Stomach (tissue), 9 donors: ENCODE data around the gene CREBBP. TPM values are rescaled to one million over a fixed set of nuclear protein-coding genes. Genes with fewer than 3 reads are reported as not detected.

Source experiments
- DNase-seq, 2 donors: peaks; one replicate each; pipeline versions ENCODE4 v3.0.0 to v3.0.0-alpha.2; 2013 to 2019
- H3K27ac ChIP-seq, 5 donors: fragments of 200-600 bp in 4 of 5; sonication (generic) in 4 of 5; one replicate each; pipeline ENCODE4 v1.5.1; 2013 to 2019; ENCODE audit warnings: mild to moderate bottlenecking in 1 of 5, moderate library complexity in 1 of 5
- H3K27me3 ChIP-seq, 3 donors: fragments of 200-600 bp; sonication (generic); one replicate each; pipeline ENCODE4 v1.5.1; 2017 to 2019; ENCODE audit warnings: mixed run types in 1 of 3
- H3K36me3 ChIP-seq, 4 donors: fragments of 200-600 bp; sonication (generic); 1 replicate in 3 of 4; 2 replicates in 1 of 4; pipeline ENCODE4 v1.5.1; 2016 to 2019
- H3K4me1 ChIP-seq, 4 donors: fragments of 200-600 bp; sonication (generic); one replicate each; pipeline ENCODE4 v1.5.1; 2016 to 2019
- H3K4me3 ChIP-seq, 4 donors: fragments of 200-600 bp; sonication (generic) in 3 of 4; one replicate each; pipeline ENCODE4 v1.5.1; 2016 to 2019; ENCODE audit warnings: mild to moderate bottlenecking in 1 of 4
- H3K9me3 ChIP-seq, 4 donors: fragments of 200-600 bp; sonication (generic); one replicate each; pipeline ENCODE4 v1.5.1; 2016 to 2019
- CTCF ChIP-seq, 7 experiments: fragments of 450-650 bp in 4 of 7; fragments of 200-600 bp in 3 of 7; sonication (generic) in 3 of 7; IDR thresholded peaks; one replicate each; pipeline ENCODE4 v1.5.1; 2016 to 2019; ENCODE audit warnings: antibody characterized with exemption in 7 of 7, control low read depth in 2 of 7, mild to moderate bottlenecking in 1 of 7
- EP300 ChIP-seq: sonication (generic); formaldehyde crosslinking; IDR thresholded peaks from one replicate; pipeline ENCODE4 v1.6.1; 2017; ENCODE audit warnings: antibody characterized with exemption
- POLR2A ChIP-seq, 4 donors: fragments of 450-650 bp; IDR thresholded peaks; one replicate each; pipeline ENCODE4 v1.6.1; 2016; ENCODE audit warnings: antibody characterized with exemption in 4 of 4, control low read depth in 2 of 4, mild to moderate bottlenecking in 1 of 4, moderate library complexity in 1 of 4
- POLR2AphosphoS5 ChIP-seq, 3 donors: sonication (generic); formaldehyde crosslinking; IDR thresholded peaks; one replicate each; pipeline ENCODE4 v1.6.1; 2016; ENCODE audit warnings: antibody characterized with exemption in 3 of 3
- WGBS, 5 donors: extraction: QIAGEN DNeasy Blood & Tissue Kit in 3 of 5; methylation state at CpG; one replicate each; pipeline versions ENCODE4 v1.1.5 to v1.1.7; 2013 to 2018; 5-methylcytosine and 5-hydroxymethylcytosine counted together
- intact Hi-C: fragments of 100-400 bp; cut with DNase I; formaldehyde crosslinking; loops from one replicate; pipeline ENCODE4 v1.15.1; 2023; ENCODE audit warnings: low total_unique reads
- polyA plus RNA-seq, 3 donors: library from polyadenylated mRNA; stranded (reverse); fragments of 200-250 nt; gene quantifications; one replicate each; pipeline ENCODE4 v1.2.3, GENCODE V29; 2013
- total RNA-seq, 5 donors: library from RNA; depleted of rRNA; stranded (reverse); fragments of >200 nt; gene quantifications; one replicate each; pipeline versions ENCODE4 v1.1.0 to v1.2.3, GENCODE V29; 2014 to 2016
- donor health status: healthy with polysubstance abuse.
- donor health status: Bipolar disorder and iron deficiency.
- donor health status: healthy.

The CREBBP gene
- total and polyA plus RNA-seq, 8 donors = 6.7 to 116 (median 75.9) TPM

GRCh38 chr16:3738541-3738940, 142.0 kb downstream of the CREBBP start:
- Histone ChIP-seq H3K27me3 (no peaks in the 10 kb centered on the region), H3K4me1 (peaks cover 0 to 11% (median 3%) of the 10 kb centered on the region in 4 donors), H3K36me3 (peaks cover 94 to 100% (median 100%) of the 10 kb centered on the region in 4 donors), H3K4me3 (no peak overlapping the region), H3K27ac (peak overlapping the region in 1 of 5 donors; percentile 21), H3K9me3 (no peaks in the 10 kb centered on the region)
- TF ChIP-seq POLR2AphosphoS5 (IDR thresholded peaks at IDR 0.05) (peak in 1 of 3 donors; percentile 55), CTCF (IDR thresholded peaks at IDR 0.05) (no peak)
- intact Hi-C loops = no loop called here
- peak in 1 of 2 donors; percentile 74 for DNase-seq
- WGBS, 5 donors = 26 to 57% (median 48%) methylated on average over 8 of the region's 8 CpGs

- DNase-seq = no peak
- TF ChIP-seq CTCF (IDR thresholded peaks at IDR 0.05) (no peak), POLR2A (IDR thresholded peaks at IDR 0.05) (no peak), EP300 (no peak), POLR2AphosphoS5 (IDR thresholded peaks at IDR 0.05) (no peak)
- Histone ChIP-seq H3K27me3 (no peaks in the 10 kb centered on the region), H3K4me1 (peaks cover 0 to 11% (median 3%) of the 10 kb centered on the region in 4 donors), H3K4me3 (no peak overlapping the region), H3K9me3 (no peaks in the 10 kb centered on the region), H3K36me3 (peaks cover 92 to 100% (median 100%) of the 10 kb centered on the region in 4 donors), H3K27ac (no peak overlapping the region)
- intact Hi-C loops = no loop called here
- WGBS, 5 donors = 62 to 83% (median 66%) methylated on average over 5 of the region's 5 CpGs
Measured at GRCh38 chr16:3738128-3738527, 142.4 kb downstream of the CREBBP start.

- no peaks in the 10 kb centered on the region for H3K9me3 ChIP-seq
- intact Hi-C loops = no loop called here
- H3K27me3 ChIP-seq = no peaks in the 10 kb centered on the region
- WGBS, 5 donors = 83 to 92% (median 86%) methylated on average over 8 of the region's 8 CpGs
- no peak for TF ChIP-seq POLR2AphosphoS5 (IDR thresholded peaks at IDR 0.05)
- no peak for TF ChIP-seq EP300
- no peak for TF ChIP-seq CTCF (IDR thresholded peaks at IDR 0.05)
- TF ChIP-seq POLR2A (IDR thresholded peaks at IDR 0.05) = no peak
- DNase-seq = no peak
- no peak overlapping the region for H3K4me3 ChIP-seq
- H3K4me1 ChIP-seq = peaks cover 0 to 11% (median 3%) of the 10 kb centered on the region in 4 donors
- H3K36me3 ChIP-seq = peaks cover 90 to 100% (median 100%) of the 10 kb centered on the region in 4 donors
- no peak overlapping the region for H3K27ac ChIP-seq
Measured at GRCh38 chr16:3737181-3737580, 143.3 kb downstream of the CREBBP start.

DNA sequence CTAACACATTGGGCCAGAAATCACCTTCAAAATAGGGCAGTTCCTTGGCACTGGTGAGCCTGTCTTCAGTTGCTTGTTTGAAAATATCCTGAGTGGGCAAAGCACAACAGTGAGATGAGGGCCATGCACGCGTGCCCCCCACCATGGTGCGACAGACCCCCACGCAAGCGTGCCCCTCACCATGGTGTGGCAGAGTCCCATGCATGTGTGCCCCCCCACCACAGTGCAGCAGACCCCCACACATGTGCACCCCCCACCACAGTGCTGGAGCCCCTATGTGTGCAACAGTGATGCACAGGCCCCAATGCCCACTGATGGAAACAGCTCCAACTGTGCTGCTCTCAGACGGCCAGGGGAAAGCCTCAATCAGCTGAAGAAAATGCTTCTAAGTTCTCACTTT, 144.4 kb downstream of the CREBBP start:
- Histone ChIP-seq H3K36me3 (peaks cover 89 to 100% (median 100%) of the 10 kb centered on the region in 4 donors), H3K9me3 (no peaks in the 10 kb centered on the region), H3K4me3 (no peak overlapping the region), H3K4me1 (peaks cover 0 to 11% (median 3%) of the 10 kb centered on the region in 4 donors), H3K27me3 (no peaks in the 10 kb centered on the region), H3K27ac (no peak overlapping the region)
- TF ChIP-seq POLR2AphosphoS5 (IDR thresholded peaks at IDR 0.05) (no peak), CTCF (IDR thresholded peaks at IDR 0.05) (no peak)
- intact Hi-C loops = no loop called here
- no peak for DNase-seq
- 92 to 97% (median 94%) methylated on average over 6 of the region's 6 CpGs for WGBS, 5 donors
